HL-60/S4 treated with phorbol 12-myristate 13-acetate at 8.2 ng/mL for 4 days and 3 days (cell line): ENCODE measurements around the gene AP4E1.
"Not testable (repeated sequence)": the region's sequence is repeated elsewhere in the genome, so short reads cannot be mapped to it uniquely, and the experiment has no call there.

Experiments
- in situ Hi-C: fragments of 300-500 bp; cut with MboI; formaldehyde crosslinking; loops from 2 replicates; pipeline ENCODE4 v1.15.0; 2022; ENCODE audit warnings: low sequenced_read_pairs

AP4E1 gene

DNA sequence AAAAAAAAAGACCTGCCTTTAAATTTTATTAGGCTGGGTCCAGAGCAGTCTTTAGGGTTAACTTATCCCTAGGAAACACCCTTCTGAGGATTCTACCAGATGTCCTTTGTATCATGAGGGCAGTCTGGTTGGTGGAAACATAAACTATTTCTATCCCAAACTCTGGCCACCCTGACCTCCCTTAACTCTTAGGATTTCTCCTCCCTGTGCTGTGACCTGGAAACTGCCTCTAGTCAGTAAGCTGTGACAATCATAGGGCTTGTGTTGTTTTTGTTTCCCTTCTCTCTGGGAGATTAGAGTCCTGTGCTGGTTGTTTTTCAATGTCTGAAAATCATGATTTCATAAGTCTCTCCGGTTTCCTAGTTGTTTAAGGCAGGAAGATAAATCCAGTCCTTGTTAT, 108.1 kb downstream of the AP4E1 start:
- in situ Hi-C loops = no loop called here

- in situ Hi-C loops = no loop called here
Measured at GRCh38 chr15:51022206-51022605, 113.7 kb downstream of the AP4E1 start.

- in situ Hi-C loops = no loop called here
Measured at GRCh38 chr15:51023499-51023898, 115.0 kb downstream of the AP4E1 start.

GRCh38 chr15:51024735-51025453, 116.4 kb downstream of the AP4E1 start:
- in situ Hi-C loops = no loop called here

- in situ Hi-C loops = no loop called here
Measured at GRCh38 chr15:51025454-51025846, 117.0 kb downstream of the AP4E1 start.

- in situ Hi-C loops = no loop called here
Measured at GRCh38 chr15:51030649-51031316, 122.3 kb downstream of the AP4E1 start.

DNA sequence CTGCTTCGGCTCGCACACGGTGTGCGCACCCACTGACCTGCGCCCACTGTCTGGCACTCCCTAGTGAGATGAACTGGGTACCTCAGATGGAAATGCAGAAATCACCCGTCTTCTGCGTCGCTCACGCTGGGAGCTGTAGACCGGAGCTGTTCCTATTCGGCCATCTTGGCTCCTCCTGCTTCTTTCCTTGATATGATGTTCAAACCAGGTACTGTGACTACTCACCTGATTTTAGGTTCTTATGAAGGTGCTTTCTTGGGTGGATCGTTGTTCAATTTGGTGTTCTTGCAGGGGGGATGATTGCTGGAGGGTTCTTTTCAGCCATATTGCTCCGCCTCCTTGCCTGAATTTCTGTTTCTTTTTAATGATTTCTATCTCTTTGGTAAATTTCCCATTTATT, 129.0 kb downstream of the AP4E1 start:
- in situ Hi-C loops = not testable (repeated sequence)

DNA sequence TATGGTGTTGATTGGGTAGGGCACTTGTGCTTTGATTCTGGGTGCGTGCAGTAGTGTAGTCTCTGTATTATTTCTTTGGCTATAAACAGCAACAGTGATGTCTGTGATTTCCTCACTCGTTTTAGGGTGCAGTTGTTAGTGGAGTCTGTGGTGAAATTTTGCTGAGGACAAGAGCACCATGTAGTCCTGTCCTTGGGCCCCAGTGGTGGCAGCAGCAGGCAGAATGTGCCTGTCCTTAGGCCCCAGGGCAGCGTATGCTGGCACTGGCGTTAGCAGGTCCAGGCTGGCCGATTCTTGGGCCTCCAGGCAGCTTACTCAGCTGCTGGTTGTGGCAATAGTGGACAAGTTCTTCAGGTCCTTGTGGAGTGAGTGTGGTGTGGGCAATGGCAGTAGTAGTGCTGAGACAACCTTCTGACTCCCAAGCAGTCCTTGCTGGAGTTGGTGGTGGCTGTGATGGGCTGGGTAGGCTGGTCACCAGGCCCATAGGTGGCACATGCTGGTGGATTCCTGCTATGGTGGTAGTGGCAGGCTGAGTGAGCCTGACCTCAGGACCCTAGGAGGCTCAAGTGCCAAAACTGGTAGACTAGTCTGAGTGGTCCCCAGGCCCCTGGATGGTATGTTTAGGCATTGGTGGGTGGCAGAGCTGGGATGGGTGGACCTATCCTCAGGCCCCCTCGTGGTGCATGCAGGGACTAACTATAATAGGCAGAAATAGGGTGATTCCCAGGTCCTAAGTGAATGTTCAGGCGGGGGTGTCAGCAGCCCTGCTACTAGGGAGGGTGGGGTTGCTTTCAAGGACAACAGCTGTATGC, 129.9 kb downstream of the AP4E1 start:
- in situ Hi-C loops = no loop called here

- in situ Hi-C loops = no loop called here
Measured at GRCh38 chr15:51038974-51039319, 130.5 kb downstream of the AP4E1 start.

DNA sequence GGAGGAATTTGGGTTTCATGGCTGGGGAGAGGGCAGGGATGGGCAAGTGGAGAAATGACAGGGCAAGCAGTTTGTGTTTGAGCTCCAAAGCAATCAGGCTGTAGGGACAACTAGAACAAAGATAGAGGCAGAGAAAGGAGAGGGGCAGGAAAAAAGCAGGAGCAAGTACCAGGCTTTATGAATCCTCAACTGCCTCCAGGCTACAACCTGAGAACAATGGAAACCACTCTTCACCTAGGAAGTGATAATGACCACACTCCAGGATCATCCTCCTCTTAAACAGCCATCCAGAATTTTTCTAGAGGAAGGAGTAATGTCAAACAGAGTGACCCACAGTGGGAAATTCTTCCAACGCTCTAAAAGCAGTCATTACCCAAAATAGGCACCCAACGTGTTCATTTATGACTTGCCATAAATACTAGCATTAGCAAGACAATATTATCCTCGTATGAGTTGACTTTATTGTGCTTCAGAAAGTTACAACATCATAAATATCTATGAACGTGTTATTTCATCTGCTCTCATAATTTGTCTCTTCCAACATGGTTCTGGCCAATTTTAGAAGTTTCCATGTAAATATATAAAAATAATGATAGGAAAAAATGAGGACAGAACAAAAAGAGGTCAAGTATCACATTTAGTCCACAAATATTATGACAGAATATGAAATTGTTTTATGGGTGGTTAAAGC, 135.7 kb downstream of the AP4E1 start:
- in situ Hi-C loops = no loop called here

- in situ Hi-C loops = no loop called here
Measured at GRCh38 chr15:51046016-51046415, 137.5 kb downstream of the AP4E1 start.

GRCh38 chr15:51046799-51047449, 138.4 kb downstream of the AP4E1 start:
- in situ Hi-C loops = no loop called here

- in situ Hi-C loops = no loop called here
Measured at GRCh38 chr15:51048308-51048707, 139.8 kb downstream of the AP4E1 start.

DNA sequence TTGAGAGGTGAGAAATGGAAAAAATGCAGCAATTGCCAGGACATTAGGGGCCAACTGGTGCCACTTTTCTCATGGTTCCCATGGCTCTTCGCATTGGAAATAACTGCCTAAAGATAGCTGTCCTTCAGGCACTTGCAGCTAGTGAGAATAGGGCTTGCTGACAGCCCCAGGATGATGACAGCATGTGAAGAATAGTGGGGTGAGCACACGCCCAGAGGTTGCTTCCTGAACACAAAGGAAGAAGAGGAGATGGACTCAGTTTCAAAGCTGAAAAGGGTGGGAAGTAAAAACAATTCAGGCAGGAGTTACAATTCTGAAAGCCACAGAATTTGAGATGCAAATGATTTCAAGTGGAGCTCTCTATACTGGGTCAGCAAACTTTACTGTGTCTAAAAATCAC, 140.6 kb downstream of the AP4E1 start:
- in situ Hi-C loops = no loop called here

GRCh38 chr15:51051776-51052175, 143.3 kb downstream of the AP4E1 start:
- in situ Hi-C loops = no loop called here

DNA sequence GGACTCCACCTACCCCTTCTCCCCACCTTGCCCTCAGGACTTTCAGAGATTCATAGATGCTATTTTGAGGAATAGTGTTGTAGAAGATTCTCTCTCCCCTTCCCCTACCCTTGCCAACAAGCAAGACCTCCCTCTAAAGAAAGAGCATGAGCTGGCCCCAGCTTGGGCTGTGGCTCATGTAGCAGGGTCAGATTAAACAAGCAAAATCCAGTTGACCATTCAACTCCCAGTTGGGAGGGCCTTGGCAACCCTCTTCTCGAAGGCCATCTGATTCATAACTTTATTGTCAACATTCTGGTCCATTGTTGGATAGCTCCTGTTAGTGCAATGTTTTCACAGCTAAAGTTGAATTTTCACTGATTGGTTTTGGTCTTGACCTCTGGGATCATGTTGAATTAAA, 145.1 kb downstream of the AP4E1 start:
- in situ Hi-C loops = no loop called here

- in situ Hi-C loops = no loop called here
Measured at GRCh38 chr15:51054535-51054934, 146.1 kb downstream of the AP4E1 start.
